Stimulated activated CD8-positive, alpha-beta memory T cell treated with anti-CD3 and anti-CD28 coated beads, Interleukin-4, amount 100 ng/mL, for 4 hours (primary cell): ENCODE results near the gene TBC1D2.
"Not testable (repeated sequence)": the region's sequence is repeated elsewhere in the genome, so short reads cannot be mapped to it uniquely, and the experiment has no call there.

Experiments
- DNase-seq, 2 donors: peaks; one replicate each; pipeline ENCODE4 v3.0.0-alpha.2; 2020; ENCODE audit warnings: low read depth in 2 of 2, low spot score in 1 of 2

Gene TBC1D2

DNA sequence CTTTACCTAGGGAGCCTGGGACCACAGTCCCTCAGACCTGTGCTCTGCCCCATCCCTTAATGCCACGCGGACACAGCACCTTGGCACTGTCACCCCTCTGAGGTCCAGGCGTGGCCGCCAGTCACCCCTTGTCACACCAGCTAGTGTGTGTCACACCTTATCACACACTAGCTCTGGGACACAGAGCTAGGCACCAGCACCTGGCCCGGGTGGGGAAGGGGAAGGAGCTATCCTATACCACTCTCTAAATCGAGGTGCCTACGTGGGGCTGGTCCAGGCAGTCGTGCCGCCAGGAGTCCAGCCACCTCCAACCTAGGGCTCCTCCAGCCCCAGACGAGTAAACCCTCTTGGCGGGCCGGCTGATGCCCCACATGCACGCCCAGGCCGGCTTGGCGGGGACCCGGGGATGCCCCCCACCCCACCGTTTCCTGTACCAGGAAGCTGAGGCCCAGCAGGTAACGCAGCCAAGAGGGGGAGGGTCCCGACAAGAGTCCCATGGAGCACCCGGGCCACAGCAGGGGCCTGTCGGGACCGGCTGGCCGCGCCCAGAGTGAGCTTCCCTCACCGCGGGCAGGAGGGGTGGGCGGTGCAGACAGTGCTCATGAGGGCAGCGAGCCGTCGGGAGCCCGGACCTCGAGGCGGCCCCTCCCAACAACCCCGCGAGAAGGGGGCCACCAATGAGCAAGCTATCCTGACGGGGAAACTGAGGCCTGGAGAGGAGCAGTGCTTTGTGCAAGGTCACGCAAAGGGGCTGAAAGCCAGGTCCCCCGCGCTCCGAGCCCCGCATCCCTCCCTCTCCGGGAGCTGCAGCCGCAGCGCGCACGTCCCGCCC lies 63.6 kb downstream of the TBC1D2 start:
- DNase-seq = no peak

DNA sequence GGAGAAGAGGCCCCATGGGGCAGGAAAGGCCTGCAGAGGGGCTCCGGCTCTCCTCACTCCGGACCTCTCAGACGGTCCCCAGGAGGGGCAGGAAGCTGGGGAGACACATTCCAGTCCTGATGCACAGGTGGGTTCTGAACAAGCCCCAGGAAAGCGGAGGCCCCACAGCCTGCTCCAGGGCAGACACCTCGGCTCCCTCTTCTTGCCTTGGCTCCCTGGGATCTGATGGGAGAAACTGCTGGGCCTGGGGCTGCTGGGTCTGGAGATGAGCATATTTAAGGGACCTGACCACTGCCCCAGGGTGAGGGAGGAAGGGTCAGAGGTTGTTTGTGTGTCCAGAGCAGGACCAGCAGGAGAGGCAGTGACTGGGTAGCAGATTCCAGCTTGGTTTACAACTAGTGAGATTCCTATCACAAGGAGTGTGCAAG lies 64.3 kb downstream of the TBC1D2 start:
- DNase-seq = no peak

DNA sequence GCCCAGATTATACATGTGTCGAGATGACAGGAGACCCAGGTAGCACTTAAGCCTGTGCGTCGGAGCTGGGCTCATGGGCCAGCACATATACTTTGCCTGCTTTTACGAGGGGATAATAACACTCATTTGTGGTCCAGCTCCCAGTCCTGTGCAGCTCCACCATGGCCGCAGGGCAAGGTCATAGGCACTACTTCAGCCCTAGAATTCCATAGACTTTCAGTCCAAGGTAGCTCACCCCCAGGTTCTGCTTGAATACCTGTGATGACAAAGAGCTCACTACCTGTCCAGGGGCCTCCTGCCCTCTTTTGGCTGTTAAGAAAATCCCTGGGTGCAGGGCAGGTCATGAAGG lies 64.7 kb downstream of the TBC1D2 start:
- DNase-seq = no peak

DNA sequence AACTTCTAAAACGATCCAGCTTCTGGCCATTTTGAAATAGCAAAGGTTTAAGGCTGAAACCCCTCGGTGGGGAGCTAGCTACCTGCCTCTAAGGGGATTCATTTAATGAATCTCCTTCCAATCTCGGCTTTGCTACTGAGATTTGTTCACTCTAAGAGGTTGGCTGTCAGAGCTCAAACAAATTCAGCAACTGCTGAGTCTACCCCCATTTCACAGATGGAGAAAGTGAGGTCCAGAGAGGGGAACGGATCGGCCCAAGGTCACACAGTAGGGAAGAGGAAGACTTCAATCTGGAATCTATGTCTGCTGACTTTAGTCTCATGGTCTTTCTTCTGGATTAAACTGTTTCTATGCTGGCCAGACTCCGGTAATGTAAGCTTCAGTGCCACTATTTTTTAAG lies 66.0 kb downstream of the TBC1D2 start:
- DNase-seq = no peak

DNA sequence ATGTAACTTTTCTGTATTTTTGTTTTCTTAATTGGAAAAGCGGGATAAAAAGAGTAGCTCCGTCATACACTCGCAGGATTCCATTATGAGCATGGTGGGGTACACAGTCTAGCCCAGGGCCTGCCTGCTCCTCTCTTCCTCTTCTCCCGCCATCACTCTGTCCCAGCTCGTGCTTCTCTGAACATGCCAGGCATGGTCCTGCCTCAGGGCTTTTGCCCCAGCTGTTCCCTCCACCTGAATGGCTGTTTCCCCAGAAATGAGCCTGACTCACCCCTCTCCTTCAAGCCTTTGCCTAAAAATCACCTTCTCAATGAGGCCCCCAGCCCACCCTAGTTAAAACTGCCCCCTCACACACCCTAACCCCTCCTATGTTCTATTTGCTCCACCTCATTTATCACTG lies 67.5 kb downstream of the TBC1D2 start:
- no peak for DNase-seq

DNA sequence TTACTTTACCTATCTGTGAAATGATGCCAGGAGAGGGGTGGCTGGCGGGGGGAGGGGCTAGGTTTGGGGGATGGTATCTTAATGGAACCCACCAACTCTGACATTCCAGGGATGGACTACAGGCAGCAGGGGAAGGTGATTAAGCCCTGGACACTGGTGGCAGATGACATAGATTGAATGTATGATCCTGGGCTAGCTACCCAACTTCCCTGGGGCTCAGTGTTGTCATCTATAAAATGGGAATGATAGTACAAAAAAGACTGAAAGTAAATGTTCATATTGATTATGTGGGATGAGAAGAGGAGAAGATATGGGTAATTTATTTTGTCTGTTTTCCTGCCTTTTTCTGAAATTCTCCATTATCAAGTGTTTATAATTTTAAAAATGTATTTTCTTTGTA lies 69.2 kb downstream of the TBC1D2 start:
- DNase-seq = no peak

DNA sequence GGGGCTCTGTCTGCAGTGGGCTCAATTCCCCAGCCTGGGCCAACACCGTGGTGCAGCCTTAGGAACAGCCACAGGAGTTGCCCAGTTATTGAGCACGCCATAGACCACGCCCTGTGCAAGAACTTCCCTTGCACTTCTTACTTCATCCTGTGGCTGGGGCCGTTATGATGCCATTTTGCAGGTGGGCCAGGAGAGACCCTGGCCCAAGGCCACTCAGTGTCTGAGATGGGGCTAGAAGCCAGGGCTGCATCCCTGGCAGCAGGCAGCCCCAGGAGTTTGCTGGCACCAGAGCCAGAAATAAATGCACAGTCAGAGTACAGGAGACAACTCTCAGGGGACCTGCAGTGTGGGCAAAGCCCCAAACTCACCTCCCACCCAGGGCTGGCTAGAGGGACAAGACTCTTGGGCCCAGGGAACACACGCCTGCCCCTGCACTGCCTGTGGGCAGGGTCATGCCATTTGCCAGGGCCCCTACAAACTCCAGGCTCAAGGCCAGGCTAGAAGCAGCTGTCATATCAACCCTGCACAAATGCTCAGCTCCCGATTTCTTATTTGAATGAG lies 69.8 kb downstream of the TBC1D2 start:
- DNase-seq = no peak

DNA sequence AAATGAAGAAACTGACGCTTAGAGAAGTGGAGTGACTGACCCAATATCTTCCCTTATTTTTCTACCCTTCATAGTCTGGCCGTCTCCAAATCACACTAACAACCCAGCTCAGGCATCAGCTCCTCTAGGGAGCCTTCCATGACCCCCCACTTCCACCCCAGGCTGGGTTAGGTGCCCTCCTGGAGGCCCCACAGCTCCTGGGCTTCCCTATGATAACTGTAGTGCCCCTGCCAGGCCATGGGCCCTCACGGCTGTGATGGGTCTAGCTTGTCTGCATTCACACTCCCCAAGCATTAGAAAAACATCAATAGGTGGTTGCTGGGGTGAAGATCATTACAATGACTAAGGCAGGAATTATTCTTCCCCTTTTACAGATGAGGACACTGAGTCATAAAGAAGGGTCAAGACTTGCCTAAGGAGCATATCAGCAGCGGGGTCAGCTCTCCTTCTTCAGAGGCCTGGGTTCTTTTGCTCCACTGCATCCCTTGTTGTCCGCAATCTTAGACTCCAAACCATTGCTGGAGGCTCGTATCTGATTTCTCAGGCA lies 70.4 kb downstream of the TBC1D2 start:
- no peak for DNase-seq

DNA sequence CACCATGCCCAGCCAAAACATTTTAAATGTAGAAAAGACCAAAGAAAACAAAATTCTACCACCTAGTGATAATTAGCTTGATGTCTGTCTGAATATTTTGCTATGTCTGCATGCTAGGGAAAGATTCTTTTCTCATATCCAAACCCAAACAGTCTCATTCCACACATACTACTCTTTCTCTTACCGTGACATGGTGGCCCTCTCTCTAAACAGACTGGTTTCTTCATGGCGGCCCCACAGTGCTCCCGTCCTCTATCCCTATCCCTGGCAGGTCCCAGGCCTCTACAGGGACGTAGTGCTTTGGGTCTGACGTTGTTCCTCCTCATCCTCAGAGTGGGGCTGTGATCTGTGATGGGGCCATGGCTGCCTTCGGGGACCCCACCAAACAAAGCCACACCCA lies 71.1 kb downstream of the TBC1D2 start:
- no peak for DNase-seq

DNA sequence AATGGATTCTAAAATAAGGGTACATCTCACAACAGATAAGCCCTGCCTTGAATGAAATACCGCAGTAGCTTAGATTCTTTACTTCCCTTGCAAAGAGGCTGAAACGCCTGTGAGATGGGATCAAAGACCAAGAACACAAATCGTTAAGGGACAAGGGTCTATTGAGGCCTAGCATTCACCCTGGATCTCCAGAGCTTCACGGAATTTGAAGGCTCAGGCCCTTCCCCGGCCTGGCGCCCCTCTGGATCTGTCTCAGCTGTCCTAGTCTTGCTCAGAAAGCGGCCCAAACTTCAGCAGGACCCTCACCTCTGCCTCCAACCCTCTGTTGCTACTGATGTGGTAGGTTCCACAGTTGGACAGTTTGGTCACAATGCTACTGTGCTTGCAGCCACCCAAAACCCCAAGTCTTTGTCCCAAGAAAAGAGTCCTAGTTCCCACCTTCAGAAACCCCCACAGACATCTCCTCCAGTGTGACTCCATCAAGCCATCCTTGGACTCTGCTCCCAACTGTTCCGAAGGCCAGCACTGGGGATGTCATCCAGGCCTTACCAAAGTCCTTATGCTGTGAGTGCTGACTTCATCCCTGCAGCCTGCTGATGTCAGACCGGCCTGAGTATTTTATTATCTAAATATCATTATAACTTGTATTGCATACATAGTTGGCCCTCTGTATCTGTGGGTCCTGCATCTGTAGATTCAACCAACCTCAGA lies 72.4 kb downstream of the TBC1D2 start:
- no peak for DNase-seq

DNA sequence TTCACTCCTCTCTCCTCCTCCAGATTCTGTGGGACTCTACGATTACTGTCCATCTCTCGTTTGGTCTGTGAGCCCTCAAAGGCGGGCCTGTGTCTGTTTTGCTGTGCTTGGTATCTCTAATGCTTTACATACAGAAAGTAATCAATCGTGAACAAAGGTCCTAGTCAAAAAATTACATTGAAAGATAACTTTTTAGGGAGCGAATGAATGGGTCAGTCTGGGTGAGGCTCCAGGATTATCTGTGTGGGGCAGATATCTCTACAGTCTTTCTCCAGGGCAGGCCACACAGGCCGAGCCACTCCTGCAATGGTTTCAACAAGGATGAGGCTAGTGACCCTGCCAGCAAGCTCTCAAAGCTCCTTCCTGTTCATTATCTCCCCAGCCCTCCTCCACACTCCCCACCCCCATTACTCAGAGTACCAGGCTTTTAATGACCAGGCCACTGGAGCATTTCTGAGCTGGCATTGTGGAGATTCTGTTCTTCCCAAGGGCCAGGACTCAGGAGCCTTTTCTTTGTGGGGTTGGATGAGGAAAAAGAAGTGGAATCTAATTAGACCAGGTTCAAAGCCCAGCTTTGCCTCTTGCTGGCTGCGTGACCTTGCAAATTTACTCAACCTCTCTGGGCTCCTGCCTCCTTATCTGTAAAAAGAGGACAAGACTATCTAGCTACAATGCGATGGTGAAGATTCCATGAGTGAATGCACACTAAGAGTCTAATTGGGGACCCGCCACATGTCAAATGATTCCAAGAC lies 73.2 kb downstream of the TBC1D2 start:
- DNase-seq = no peak

DNA sequence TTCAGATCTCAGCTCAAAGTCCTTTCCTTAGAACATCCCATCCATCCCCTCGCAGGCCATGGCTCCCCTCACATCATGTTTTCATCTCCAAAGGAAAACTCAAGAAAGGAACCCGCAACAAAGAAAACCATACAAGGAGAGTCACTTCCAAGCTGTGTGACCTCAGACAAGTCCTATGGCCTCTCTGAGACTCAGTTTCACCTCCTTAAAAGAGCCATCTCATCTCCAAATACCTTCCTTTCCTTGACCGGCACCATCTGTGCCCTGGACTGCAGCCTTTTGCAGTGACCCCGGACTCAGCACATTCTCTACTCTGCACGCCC lies 73.7 kb downstream of the TBC1D2 start:
- DNase-seq = no peak

DNA sequence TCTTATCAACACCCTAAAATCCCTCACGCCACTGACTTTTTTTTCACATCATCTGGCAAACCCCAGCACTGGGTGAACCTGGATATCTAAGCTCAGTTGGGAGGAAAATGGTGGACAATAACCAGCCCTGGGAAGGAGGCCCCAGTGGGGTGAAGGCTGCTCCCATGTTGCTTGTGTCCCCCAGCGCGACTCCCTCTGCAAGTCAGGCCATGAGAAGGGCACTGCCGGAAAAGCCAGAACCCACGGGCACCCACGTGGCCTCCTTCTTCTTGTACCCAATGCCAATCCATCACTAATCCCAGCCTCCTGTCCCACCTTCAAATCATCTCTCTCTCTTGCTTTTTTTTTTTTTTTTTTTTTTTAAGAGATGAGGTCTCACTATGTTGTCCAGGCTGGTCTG lies 74.5 kb downstream of the TBC1D2 start:
- DNase-seq = no peak

DNA sequence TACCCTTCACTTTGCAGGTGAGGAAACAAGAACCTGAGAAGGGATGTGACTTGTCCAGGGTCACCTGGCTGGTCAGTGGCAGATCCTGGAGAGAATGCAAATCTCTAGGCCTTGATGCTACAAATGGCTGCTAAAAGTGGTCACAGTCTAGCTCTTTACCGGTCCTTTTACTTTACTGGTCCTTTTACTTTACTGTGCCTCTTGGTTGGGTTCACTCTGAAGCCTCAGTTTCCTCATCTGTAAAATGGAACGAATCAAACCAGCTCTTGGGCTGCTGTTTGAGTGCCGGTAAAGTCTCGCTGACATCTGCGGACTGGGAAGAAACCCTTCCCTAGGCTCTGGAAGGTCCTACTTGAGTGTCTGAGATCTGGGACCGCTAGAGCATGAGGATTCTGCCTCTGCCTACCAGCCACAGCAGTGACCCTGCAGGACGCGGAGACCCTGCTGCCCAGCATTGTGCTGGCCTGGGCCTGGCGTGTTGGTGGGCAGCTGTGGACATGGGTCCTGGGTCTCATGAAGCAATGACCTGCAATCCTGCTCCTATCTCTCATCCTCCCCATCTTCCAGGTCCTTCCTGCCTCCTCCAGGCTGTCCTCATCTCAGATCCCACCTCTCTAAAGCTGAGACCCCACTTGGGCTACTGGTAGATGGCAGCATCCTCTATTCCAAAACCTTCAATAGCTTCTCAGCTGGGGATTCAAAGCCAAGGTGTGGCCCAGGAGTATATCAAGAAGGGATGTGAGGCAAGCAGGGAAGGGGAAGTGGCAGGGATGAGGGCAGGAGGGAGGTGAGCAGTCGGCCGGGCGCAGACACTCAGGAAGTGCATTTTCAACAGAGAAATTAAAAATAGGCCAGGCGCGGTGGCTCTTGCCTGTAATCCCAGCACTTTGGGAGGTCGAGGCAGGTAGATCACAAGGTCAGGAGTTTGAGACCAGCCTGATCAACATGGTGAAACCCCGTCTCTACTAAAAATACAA lies 76.3 kb downstream of the TBC1D2 start:
- no peak for DNase-seq

DNA sequence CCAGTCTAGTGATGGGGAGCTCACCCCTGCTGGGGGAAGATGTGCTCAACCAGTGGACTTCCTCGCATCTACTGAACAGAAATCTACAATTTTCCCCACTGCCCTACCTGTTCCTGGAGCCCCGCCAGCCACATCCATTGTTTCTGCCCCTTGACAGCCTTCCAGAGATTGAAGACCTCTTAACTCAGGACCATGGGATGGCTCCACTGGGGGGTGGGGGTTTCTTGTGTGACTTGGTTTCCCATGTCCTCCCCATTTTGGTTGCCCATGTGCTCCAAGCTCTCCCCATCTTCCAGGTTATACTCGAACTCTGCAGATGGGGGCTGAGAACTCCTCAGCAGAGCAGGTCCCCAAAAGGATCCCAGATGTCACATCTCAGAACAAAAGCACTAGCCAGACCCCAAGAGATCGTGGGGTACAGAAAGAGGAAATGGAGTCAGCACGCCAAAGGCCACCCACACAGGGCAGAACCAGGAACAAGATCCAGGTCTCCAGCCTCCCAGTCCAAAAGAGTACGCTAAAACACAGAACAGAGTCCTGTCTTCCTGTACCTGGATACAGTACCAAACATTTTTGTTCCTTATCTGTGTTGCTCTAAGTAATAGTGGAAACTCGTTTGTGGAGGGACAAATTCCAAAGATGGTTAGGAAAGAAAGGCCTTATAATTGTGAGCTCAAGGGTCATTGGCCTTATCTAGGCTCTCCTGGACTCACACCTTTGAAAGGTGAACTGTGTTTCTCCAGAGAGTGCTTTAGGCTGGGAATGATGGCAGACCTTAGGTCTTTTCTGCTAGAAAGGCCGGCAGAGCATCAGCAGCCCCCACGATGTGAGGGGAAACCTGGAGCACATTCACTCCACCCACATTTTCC lies 78.8 kb downstream of the TBC1D2 start:
- no peak for DNase-seq

DNA sequence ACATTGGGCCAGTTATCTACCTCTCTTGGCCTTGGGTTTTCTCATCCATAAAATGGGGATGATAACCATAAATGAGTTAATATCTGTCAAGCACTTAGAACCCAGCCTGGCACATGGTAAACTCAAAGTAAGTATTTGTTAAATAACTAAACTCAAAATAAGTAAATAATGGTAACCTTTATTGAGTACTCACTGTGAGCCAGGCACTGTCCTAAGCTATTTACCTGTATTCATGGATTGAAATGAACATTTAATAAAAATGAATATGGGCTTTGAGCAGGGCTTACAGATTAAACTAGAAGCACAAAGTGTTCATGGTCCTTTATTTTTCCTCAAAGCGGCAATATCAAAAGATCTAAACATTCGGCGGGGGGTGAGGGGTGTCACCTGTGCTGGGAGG lies 79.7 kb downstream of the TBC1D2 start:
- no peak for DNase-seq

DNA sequence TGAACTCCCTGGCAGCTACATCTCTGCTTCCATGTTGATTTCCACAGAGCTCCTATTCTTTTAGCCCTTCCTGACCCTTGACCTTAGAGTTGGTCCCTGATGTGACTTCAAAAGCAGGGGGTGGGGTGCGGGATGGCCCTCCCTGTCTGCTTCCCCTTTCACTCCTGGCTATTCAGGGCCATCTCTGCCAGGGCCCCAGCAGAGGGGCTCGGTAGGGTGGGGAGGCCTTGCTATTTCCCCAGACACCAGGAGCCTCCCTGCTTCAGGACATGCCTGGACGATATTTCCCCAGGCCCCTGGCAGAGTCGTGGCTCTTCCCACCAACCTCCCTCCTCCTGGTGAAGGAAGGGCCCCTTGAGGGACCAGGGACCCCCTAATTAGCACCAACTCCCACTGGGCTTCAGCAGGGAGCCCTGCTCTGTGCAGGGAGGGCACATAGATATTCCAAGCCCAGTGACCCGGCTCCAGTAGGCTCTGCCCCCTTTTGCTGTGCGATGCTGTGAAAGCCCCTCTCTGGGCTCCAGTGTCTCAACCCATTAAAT lies 80.3 kb downstream of the TBC1D2 start:
- DNase-seq = no peak

DNA sequence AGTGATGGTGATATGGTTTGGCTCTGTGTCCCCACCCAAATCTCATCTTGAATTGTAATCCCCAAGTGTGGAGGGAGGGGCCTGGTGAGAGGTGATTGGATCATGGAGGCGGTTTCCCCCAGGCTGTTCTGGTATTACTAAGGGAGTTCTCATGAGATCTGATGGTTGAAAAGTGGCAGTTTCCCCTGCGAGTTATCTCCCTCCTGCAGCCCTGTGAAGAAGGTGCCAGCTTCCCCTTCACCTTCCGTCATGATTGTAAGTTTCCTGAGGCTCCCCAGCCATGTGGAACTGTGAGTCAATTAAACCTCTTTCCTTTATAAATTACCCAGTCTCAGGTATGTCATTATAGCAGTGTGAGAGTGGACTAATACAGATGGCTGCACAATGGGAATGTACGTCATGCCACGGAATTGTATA lies 80.9 kb downstream of the TBC1D2 start:
- DNase-seq = not testable (repeated sequence)

DNA sequence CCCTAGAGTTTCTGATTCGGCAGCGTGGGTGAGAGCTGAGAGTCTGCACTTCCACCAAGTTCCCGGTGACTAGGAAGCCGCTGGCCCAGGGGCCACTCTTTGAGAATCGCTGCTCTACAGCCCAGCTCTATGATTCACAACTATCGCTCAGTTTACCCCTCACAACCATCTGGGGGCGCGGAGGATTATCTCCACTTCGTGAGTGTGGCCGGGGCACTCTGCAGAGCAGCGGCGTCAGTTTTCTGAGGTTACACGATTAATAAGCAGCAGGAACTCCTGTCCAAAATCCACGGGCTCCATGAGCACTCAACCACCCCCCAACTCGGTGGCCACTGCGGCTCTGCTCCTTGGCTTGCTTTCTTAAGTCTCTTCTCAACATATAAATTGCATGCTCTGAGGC lies 82.3 kb downstream of the TBC1D2 start:
- no peak for DNase-seq
